ENCODE data around the gene UPF3A.
"Not testable (repeated sequence)": the region's sequence is repeated elsewhere in the genome, so short reads cannot be mapped to it uniquely, and the experiment has no call there.

Gene UPF3A

GRCh38 chr13:114248011-114248410 is 33.4 kb upstream of the UPF3A start:
- no peak for DNase-seq
- no peaks in the 10 kb centered on the region for H3K27me3 ChIP-seq (replicated peaks)
- in situ Hi-C loops (cut with HindIII; ENCODE audit: low pct_ligation_motif_present, low sequenced_read_pairs) = no loop called here
- H3K36me3 ChIP-seq (replicated peaks) = peaks cover 77% of the 10 kb centered on the region
- no peak overlapping the region for H3K4me3 ChIP-seq (ENCODE audit: low read depth, low read length)
- H3K27ac ChIP-seq = peak overlapping the region; percentile 40
- TF ChIP-seq CTCF (IDR thresholded peaks at IDR 0.05; ENCODE audit: low read depth, low read length, missing control alignments) = no peak

- TF ChIP-seq CTCF (IDR thresholded peaks at IDR 0.05; ENCODE audit: low read depth, low read length, missing control alignments) = no peak
- H3K4me3 ChIP-seq (ENCODE audit: low read depth, low read length) = no peak overlapping the region
- no peaks in the 10 kb centered on the region for H3K27me3 ChIP-seq (replicated peaks)
- H3K36me3 ChIP-seq (replicated peaks) = peaks cover 71% of the 10 kb centered on the region
- in situ Hi-C loops (cut with HindIII; ENCODE audit: low pct_ligation_motif_present, low sequenced_read_pairs) = no loop called here
- H3K27ac ChIP-seq = no peak overlapping the region
- DNase-seq = no peak
These were observed 32.3 kb upstream of the UPF3A start for GRCh38 chr13:114249077-114249476.

GRCh38 chr13:114251639-114252440 is 29.6 kb upstream of the UPF3A start:
- DNase-seq; in situ Hi-C loops (cut with HindIII; ENCODE audit: low pct_ligation_motif_present, low sequenced_read_pairs); H3K27ac ChIP-seq; H3K27me3 ChIP-seq (replicated peaks); H3K4me3 ChIP-seq (ENCODE audit: low read depth, low read length): not testable (repeated sequence)
- peaks cover 71% of the 10 kb centered on the region for H3K36me3 ChIP-seq (replicated peaks)

DNA sequence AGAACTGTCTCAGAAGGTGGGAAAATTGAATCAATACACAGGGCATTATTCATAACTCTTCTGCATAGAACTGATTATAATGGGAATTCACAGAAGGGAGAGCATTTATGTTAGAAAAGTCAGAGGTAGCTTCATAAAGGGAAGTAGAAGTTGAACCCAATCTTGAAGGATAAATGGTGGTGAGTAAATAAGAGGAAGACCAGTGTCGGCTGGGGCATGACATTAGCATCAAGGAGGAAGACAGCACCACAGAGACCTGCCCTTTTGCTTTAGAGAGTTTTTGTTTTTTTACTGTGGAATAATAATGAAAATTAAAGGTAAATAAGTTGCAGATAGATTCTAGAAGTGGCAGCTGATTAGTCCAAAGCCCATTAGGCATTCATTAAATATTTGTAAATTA is 24.9 kb upstream of the UPF3A start:
- Histone ChIP-seq H3K27me3 (replicated peaks) (no peaks in the 10 kb centered on the region), H3K4me3 (ENCODE audit: low read depth, low read length) (no peak overlapping the region), H3K27ac (no peak overlapping the region), H3K36me3 (replicated peaks) (peaks cover 57% of the 10 kb centered on the region)
- no peak for DNase-seq
- in situ Hi-C loops (cut with HindIII; ENCODE audit: low pct_ligation_motif_present, low sequenced_read_pairs) = no loop called here
- TF ChIP-seq CTCF (IDR thresholded peaks at IDR 0.05; ENCODE audit: low read depth, low read length, missing control alignments) = no peak

DNA sequence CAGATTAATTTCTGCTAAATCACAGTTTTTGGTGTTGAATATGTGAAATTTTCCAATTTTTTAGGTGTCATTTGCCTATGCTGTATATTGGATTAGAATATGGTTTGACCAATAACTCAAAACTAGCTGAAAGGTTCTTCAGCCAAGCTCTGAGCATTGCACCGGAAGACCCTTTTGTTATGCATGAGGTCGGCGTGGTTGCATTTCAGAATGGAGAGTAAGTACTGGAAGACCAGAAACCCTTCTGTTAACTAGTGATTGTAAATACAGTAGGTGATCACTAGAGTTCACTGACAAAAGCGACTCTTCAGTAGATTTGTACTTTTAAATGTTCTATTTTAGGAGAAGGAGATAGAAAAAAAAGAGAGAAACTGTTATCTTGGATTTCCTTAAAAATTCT is 24.4 kb upstream of the UPF3A start:
- no peak overlapping the region for H3K4me3 ChIP-seq (ENCODE audit: low read depth, low read length)
- in situ Hi-C loops (cut with HindIII; ENCODE audit: low pct_ligation_motif_present, low sequenced_read_pairs) = no loop called here
- H3K36me3 ChIP-seq (replicated peaks) = peaks cover 55% of the 10 kb centered on the region
- TF ChIP-seq CTCF (IDR thresholded peaks at IDR 0.05; ENCODE audit: low read depth, low read length, missing control alignments) = no peak
- DNase-seq = peak; percentile 12
- no peak overlapping the region for H3K27ac ChIP-seq
- H3K27me3 ChIP-seq (replicated peaks) = no peaks in the 10 kb centered on the region

GRCh38 chr13:114258589-114258988 is 22.8 kb upstream of the UPF3A start:
- Histone ChIP-seq H3K4me3 (ENCODE audit: low read depth, low read length) (no peak overlapping the region), H3K27ac (no peak overlapping the region), H3K27me3 (replicated peaks) (no peaks in the 10 kb centered on the region), H3K36me3 (replicated peaks) (peaks cover 54% of the 10 kb centered on the region)
- DNase-seq = no peak
- in situ Hi-C loops (cut with HindIII; ENCODE audit: low pct_ligation_motif_present, low sequenced_read_pairs) = no loop called here
- TF ChIP-seq CTCF (IDR thresholded peaks at IDR 0.05; ENCODE audit: low read depth, low read length, missing control alignments) = no peak
